Erythroblast (primary cell): ENCODE data around the gene GATA2.

Experiments
- GATA1 ChIP-seq: IDR thresholded peaks from 2 replicates; pipeline ENCODE4 v1.6.1; 2011; ENCODE audit warnings: low read depth, mild to moderate bottlenecking, control low read depth, low read length, moderate library complexity
- POLR2A ChIP-seq: IDR thresholded peaks from 2 replicates; pipeline ENCODE4 v1.6.1; 2011; ENCODE audit warnings: mild to moderate bottlenecking, low read length

DNA sequence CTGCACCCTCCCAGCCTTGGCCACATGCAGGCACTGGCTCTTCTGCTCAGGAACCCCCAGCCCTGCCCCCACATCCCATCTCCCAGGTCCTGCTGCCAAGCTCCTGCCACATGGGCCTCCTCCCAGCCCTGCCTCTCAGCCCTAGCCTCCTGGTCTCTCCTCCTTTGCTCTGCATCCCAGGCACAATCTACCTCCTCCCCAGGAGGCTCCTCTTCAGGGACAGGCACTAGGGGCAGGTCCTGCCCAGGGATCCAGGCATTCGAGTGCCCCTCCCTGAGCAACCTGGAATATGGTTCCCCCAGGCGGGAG, 38.7 kb downstream of the GATA2 start:
- TF ChIP-seq POLR2A = no peak
- no peak for TF ChIP-seq GATA1
